Neural crest cell (in vitro differentiated cells): ENCODE data around the gene CETN3. TPM values are rescaled to one million over a fixed set of nuclear protein-coding genes. Genes with fewer than 3 reads are reported as not detected.
"Not testable (repeated sequence)": the region's sequence is repeated elsewhere in the genome, so short reads cannot be mapped to it uniquely, and the experiment has no call there.

Experiments used
- DNase-seq: peaks from one replicate; pipeline ENCODE4 v3.0.0; 2021; ENCODE audit warnings: low read depth, mixed read lengths, low spot score
- H3K27ac Mint-ChIP-seq: one replicate; pipeline ENCODE4 v1.8.0; 2021; ENCODE audit warnings: mild to moderate bottlenecking, mixed read lengths; ENCODE audit not compliant: unreplicated experiment
- H3K27me3 Mint-ChIP-seq: 2 replicates; pipeline ENCODE4 v1.8.0; 2021; ENCODE audit warnings: low read depth, mild to moderate bottlenecking, mixed read lengths
- H3K36me3 Mint-ChIP-seq: 2 replicates; pipeline ENCODE4 v1.8.0; 2021; ENCODE audit warnings: low read depth, mild to moderate bottlenecking, mixed read lengths
- H3K4me1 Mint-ChIP-seq: 2 replicates; pipeline ENCODE4 v1.8.0; 2021; ENCODE audit warnings: mixed read lengths
- H3K4me3 Mint-ChIP-seq: one replicate; pipeline ENCODE4 v1.8.0; 2021; ENCODE audit warnings: mild to moderate bottlenecking, mixed read lengths
- H3K9me3 Mint-ChIP-seq: 2 replicates; pipeline ENCODE4 v1.8.0; 2021; ENCODE audit warnings: mixed read lengths
- total RNA-seq: library from RNA; stranded (reverse); gene quantifications from 2 replicates; pipeline ENCODE4 v1.2.1, GENCODE V29; 2021
- TF ChIP-seq, protein P1 (sequence below): fragments of 200-600 bp; sonication (generic); conservative IDR thresholded peaks from 2 replicates; pipeline ENCODE4 v1.5.0; 2021; ENCODE audit warnings: antibody characterized with exemption, mild to moderate bottlenecking

The CETN3 gene
- total RNA-seq, 1 donor from 2014 or later, result 44.0 TPM

- TF ChIP-seq, protein P1, sequence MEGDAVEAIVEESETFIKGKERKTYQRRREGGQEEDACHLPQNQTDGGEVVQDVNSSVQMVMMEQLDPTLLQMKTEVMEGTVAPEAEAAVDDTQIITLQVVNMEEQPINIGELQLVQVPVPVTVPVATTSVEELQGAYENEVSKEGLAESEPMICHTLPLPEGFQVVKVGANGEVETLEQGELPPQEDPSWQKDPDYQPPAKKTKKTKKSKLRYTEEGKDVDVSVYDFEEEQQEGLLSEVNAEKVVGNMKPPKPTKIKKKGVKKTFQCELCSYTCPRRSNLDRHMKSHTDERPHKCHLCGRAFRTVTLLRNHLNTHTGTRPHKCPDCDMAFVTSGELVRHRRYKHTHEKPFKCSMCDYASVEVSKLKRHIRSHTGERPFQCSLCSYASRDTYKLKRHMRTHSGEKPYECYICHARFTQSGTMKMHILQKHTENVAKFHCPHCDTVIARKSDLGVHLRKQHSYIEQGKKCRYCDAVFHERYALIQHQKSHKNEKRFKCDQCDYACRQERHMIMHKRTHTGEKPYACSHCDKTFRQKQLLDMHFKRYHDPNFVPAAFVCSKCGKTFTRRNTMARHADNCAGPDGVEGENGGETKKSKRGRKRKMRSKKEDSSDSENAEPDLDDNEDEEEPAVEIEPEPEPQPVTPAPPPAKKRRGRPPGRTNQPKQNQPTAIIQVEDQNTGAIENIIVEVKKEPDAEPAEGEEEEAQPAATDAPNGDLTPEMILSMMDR, result no peak
- no peak for DNase-seq
- no peak overlapping the region for H3K27ac Mint-ChIP-seq
- no peaks in the 10 kb centered on the region for H3K4me1 Mint-ChIP-seq
- H3K9me3 Mint-ChIP-seq, result peaks cover 9% of the 10 kb centered on the region
- H3K4me3 Mint-ChIP-seq, result no peak overlapping the region
- no peaks in the 10 kb centered on the region for H3K27me3 Mint-ChIP-seq
- H3K36me3 Mint-ChIP-seq, result no peaks in the 10 kb centered on the region
These were observed 25.2 kb downstream of the CETN3 start for GRCh38 chr5:90384389-90384788.

DNA sequence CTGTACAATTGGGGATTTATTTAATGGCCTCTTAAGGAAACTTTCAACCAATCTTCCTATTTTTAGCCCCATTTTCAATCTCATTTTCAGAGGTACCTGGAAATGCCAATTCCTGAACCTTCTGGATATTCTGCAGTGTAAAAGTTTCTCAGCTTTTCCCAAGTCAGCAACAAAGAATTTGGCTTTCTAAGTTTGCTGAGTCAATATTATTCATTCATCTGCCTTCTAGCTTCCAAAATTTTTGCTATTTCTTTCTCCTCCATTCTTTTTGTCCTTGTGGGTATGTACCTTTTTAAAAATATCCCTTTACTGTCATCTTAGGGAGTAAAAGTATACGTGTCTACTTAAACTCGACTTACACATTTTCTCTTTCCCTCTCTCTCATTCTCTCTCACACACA lies 25.7 kb downstream of the CETN3 start:
- H3K4me3 Mint-ChIP-seq, result no peak overlapping the region
- no peak overlapping the region for H3K27ac Mint-ChIP-seq
- no peaks in the 10 kb centered on the region for H3K36me3 Mint-ChIP-seq
- H3K9me3 Mint-ChIP-seq, result peaks cover 9% of the 10 kb centered on the region
- no peaks in the 10 kb centered on the region for H3K27me3 Mint-ChIP-seq
- DNase-seq, result no peak
- no peaks in the 10 kb centered on the region for H3K4me1 Mint-ChIP-seq
- TF ChIP-seq, protein P1, result no peak

GRCh38 chr5:90381213-90381929 lies 28.2 kb downstream of the CETN3 start:
- peaks cover 10% of the 10 kb centered on the region for H3K9me3 Mint-ChIP-seq
- no peaks in the 10 kb centered on the region for H3K27me3 Mint-ChIP-seq
- H3K27ac Mint-ChIP-seq, result no peak overlapping the region
- TF ChIP-seq, protein P1, result no peak
- H3K36me3 Mint-ChIP-seq, result no peaks in the 10 kb centered on the region
- no peak for DNase-seq
- no peak overlapping the region for H3K4me3 Mint-ChIP-seq
- no peaks in the 10 kb centered on the region for H3K4me1 Mint-ChIP-seq

DNA sequence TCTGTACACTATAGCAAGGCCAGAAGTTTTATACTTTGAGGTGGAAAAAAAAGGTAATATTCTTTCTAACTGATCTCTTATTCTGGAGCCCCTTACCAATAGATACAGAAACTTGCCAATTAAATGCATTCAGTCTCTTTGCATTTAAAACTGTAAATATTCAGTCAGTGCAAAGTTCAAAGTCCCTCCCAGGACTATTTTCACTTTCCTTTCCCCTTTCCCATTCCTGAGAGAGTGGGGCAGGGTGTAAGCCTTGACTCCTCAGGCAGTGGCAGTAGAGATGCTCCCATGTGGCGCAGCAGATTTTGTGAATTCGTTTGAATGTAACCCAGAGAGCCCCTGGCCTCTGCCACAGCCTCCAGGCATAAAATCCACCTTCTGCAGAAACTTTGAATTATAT lies 29.9 kb downstream of the CETN3 start:
- H3K4me1 Mint-ChIP-seq, result no peaks in the 10 kb centered on the region
- no peak for DNase-seq
- H3K27ac Mint-ChIP-seq, result no peak overlapping the region
- TF ChIP-seq, protein P1, result no peak
- H3K27me3 Mint-ChIP-seq, result no peaks in the 10 kb centered on the region
- H3K4me3 Mint-ChIP-seq, result no peak overlapping the region
- peaks cover 18% of the 10 kb centered on the region for H3K9me3 Mint-ChIP-seq
- H3K36me3 Mint-ChIP-seq, result no peaks in the 10 kb centered on the region

DNA sequence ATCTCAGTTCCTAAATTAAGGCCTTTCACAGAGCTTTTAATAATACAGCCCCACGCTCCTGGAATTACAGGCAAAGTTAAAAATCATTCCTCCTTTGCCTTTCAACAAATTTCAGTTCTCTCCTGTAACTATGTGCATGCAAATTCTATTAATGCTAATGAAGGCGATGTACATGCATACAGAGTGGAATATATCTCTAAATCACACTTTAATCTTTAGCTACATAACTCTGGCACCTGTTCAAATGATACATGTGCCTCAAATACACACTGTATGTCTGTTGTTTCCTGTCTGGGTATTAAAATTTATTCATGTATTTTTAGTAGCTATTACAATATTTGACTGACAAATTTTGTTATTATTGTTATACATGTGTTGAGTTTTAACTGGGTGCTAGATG lies 30.8 kb downstream of the CETN3 start:
- TF ChIP-seq, protein P1, result no peak
- Mint-ChIP-seq H3K4me3 (no peak overlapping the region), H3K36me3 (no peaks in the 10 kb centered on the region), H3K4me1 (no peaks in the 10 kb centered on the region), H3K9me3 (peaks cover 15% of the 10 kb centered on the region), H3K27ac (no peak overlapping the region), H3K27me3 (no peaks in the 10 kb centered on the region)
- no peak for DNase-seq

- H3K4me1 Mint-ChIP-seq, H3K4me3 Mint-ChIP-seq, H3K36me3 Mint-ChIP-seq, H3K27ac Mint-ChIP-seq, H3K27me3 Mint-ChIP-seq, H3K9me3 Mint-ChIP-seq, DNase-seq: not testable (repeated sequence)
These were observed 38.3 kb downstream of the CETN3 start for GRCh38 chr5:90371269-90371668.
